Erythroblast (primary cell): ENCODE measurements around the gene PROX2.

Experiments
- GATA1 ChIP-seq: IDR thresholded peaks from 2 replicates; pipeline ENCODE4 v1.6.1; 2011; ENCODE audit warnings: low read depth, mild to moderate bottlenecking, control low read depth, low read length, moderate library complexity
- POLR2A ChIP-seq: IDR thresholded peaks from 2 replicates; pipeline ENCODE4 v1.6.1; 2011; ENCODE audit warnings: mild to moderate bottlenecking, low read length

- TF ChIP-seq POLR2A (peak; percentile 66), GATA1 (no peak)
These were observed 46.9 kb upstream of the PROX2 start, which contains the start of gene RPS6KL1 for GRCh38 chr14:74922752-74923401.
